ENCODE measurements around the gene EOLA2.

DNA sequence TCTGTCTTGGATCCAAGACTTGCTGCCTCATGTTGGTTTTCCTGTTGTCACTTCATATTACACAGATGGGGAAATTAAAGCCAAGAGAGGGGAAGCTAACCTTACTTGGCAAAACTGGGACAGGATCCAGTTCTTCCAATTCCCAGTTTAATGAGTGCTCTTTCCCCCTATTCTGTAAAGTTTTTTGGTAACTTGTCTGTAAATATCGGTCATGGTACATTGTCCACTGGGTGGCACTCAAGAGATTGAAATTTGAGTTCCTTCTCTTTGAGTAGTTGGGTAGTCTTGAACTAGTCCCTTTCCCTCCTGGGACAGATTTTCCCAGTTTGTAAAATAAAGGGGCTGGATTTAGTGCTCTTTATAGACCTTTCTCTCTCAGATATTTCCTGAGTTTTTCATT is 12.4 kb upstream of the EOLA2 start:
- no peak for TF ChIP-seq EZH2 (IDR thresholded peaks at IDR 0.05)
- no peak for TF ChIP-seq POLR2AphosphoS5 (IDR thresholded peaks at IDR 0.05; ENCODE audit: borderline replicate concordance, low read depth, low read length)
- no peak for TF ChIP-seq FOXP2 (optimal IDR thresholded peaks at IDR 0.05; ENCODE audit: control extremely low read depth, extremely low read length, insufficient read depth)
